B cell (primary cell): ENCODE results near the gene TMA7. TPM values are rescaled to one million over a fixed set of nuclear protein-coding genes. Genes with fewer than 3 reads are reported as not detected.
A peak's percentile ranks its signal among the peaks of the same experiment; 100 is the strongest.

Experiments used
- ATAC-seq: fragments of 200-7000 bp; cut with Tn5 transposase; one replicate; pipeline ENCODE4 v1.10.0; 2021; ENCODE audit warnings: low read depth, mild to moderate bottlenecking, moderate number of reproducible peaks, moderate library complexity
- CTCF ChIA-PET: fragments of 350-600 bp; sonication (Branson Sonifier 250); formaldehyde crosslinking; loops from one replicate; lab custom pipeline; 2021; ENCODE audit warnings: antibody characterized with exemption, inconsistent platforms; lab: Charles Lee
- POLR2A ChIA-PET: fragments of 350-600 bp; sonication (Branson Sonifier 250); formaldehyde crosslinking; loops from one replicate; lab custom pipeline; 2021; ENCODE audit warnings: antibody characterized with exemption; lab: Charles Lee
- DNase-seq: peaks from one replicate; pipeline ENCODE4 v3.0.0; 2013
- H2AFZ ChIP-seq: 2 replicates; pipeline ENCODE4 v1.6.1; 2012; ENCODE audit warnings: mild to moderate bottlenecking, low read depth, low read length; ENCODE audit not compliant: insufficient read depth, poor library complexity, severe bottlenecking
- H3K27ac ChIP-seq, 2 donors: 1 replicate in 1 of 2; 2 replicates in 1 of 2; pipeline ENCODE4 v1.5.1; 2012 to 2013; ENCODE audit warnings: low read length in 2 of 2, mild to moderate bottlenecking in 2 of 2, moderate library complexity in 1 of 2
- H3K27me3 ChIP-seq, 4 experiments: fragments of 200-600 bp in 1 of 4; sonication (generic) in 1 of 4; replicated peaks in 1 of 4; 1 replicate in 2 of 4; 2 replicates in 2 of 4; pipeline versions ENCODE4 v1.6.1 to v1.7.0; 2013 to 2016; ENCODE audit warnings: low read length in 3 of 4, mild to moderate bottlenecking in 2 of 4, mixed read lengths in 1 of 4, moderate library complexity in 1 of 4; ENCODE audit not compliant: insufficient read depth in 4 of 4, control insufficient read depth in 3 of 4; ENCODE audit errors: control extremely low read depth in 1 of 4
- H3K36me3 ChIP-seq, 2 experiments: replicated peaks in 1 of 2; 1 replicate in 1 of 2; 2 replicates in 1 of 2; pipeline versions ENCODE4 v1.6.1 to v1.7.1; 2013; ENCODE audit warnings: low read length in 1 of 2; ENCODE audit not compliant: insufficient read depth in 2 of 2, control insufficient read depth in 1 of 2; ENCODE audit errors: control extremely low read depth in 1 of 2, extremely low read depth in 1 of 2
- H3K4me1 ChIP-seq, 2 donors: fragments of 200-600 bp in 1 of 2; sonication (generic) in 1 of 2; 1 replicate in 1 of 2; 2 replicates in 1 of 2; pipeline versions ENCODE4 v1.5.1 to v1.6.1; 2013 to 2017; ENCODE audit warnings: low read length in 2 of 2; ENCODE audit not compliant: control insufficient read depth in 2 of 2, insufficient read depth in 2 of 2
- H3K4me2 ChIP-seq: replicated peaks from 2 replicates; pipeline ENCODE3; 2012; ENCODE audit warnings: mild to moderate bottlenecking, low read depth, low read length; ENCODE audit not compliant: poor library complexity, severe bottlenecking
- H3K4me3 ChIP-seq, 5 experiments: fragments of 200-600 bp in 1 of 5; sonication (generic) in 1 of 5; 1 replicate in 3 of 5; 2 replicates in 2 of 5; pipeline versions ENCODE4 v1.5.1 to v1.7.0; 2011 to 2016; ENCODE audit warnings: low read length in 4 of 5, mild to moderate bottlenecking in 4 of 5, low read depth in 2 of 5, control low read depth in 1 of 5, moderate library complexity in 1 of 5; ENCODE audit not compliant: insufficient read depth in 1 of 5; ENCODE audit errors: control extremely low read depth in 1 of 5, extremely low read depth in 1 of 5
- H3K79me2 ChIP-seq: fragments of 200-600 bp; sonication (generic); one replicate; pipeline ENCODE4 v1.6.0; 2016; ENCODE audit warnings: low read length; ENCODE audit not compliant: control insufficient read depth, insufficient read depth
- H3K9ac ChIP-seq: fragments of 200-600 bp; sonication (generic); 2 replicates; pipeline ENCODE4 v1.6.1; 2017; ENCODE audit warnings: mild to moderate bottlenecking, low read length, moderate library complexity
- H3K9me3 ChIP-seq, 3 donors: one replicate each; pipeline versions ENCODE4 v1.6.1 to v1.7.1; 2013; ENCODE audit warnings: low read length in 2 of 3; ENCODE audit not compliant: control insufficient read depth in 2 of 3, insufficient read depth in 1 of 3; ENCODE audit errors: control extremely low read depth in 1 of 3
- H4K20me1 ChIP-seq: 2 replicates; pipeline ENCODE4 v1.6.0; 2012; ENCODE audit warnings: mild to moderate bottlenecking, low read length; ENCODE audit not compliant: insufficient read depth, control insufficient read depth, poor library complexity, severe bottlenecking
- H3K27ac Mint-ChIP-seq: one replicate; pipeline ENCODE4 v1.8.0; 2021; ENCODE audit warnings: mixed read lengths
- H3K27me3 Mint-ChIP-seq: one replicate; pipeline ENCODE4 v1.8.0; 2021; ENCODE audit warnings: mixed read lengths
- H3K4me1 Mint-ChIP-seq: one replicate; pipeline ENCODE4 v1.8.0; 2021; ENCODE audit warnings: mixed read lengths
- H3K4me3 Mint-ChIP-seq: one replicate; pipeline ENCODE4 v1.8.0; 2021; ENCODE audit warnings: mixed read lengths
- H3K9me3 Mint-ChIP-seq: one replicate; pipeline ENCODE4 v1.8.0; 2022; ENCODE audit warnings: mixed read lengths; ENCODE audit not compliant: insufficient read depth
- CTCF ChIP-seq: fragments of 200-600 bp; IDR thresholded peaks from one replicate; pipeline ENCODE4 v1.8.0; 2022; ENCODE audit warnings: antibody characterized with exemption, mild to moderate bottlenecking
- EZH2 ChIP-seq: IDR thresholded peaks from 2 replicates; pipeline ENCODE4 v1.6.1; 2012; ENCODE audit warnings: borderline replicate concordance, low read depth, mild to moderate bottlenecking, moderate library complexity, low read length; ENCODE audit not compliant: insufficient read depth, poor library complexity, severe bottlenecking
- WGBS: methylation state at CpG from one replicate; pipeline ENCODE4 v1.1.5; 2013; ENCODE audit warnings: missing lambda C conversion rate; ENCODE audit not compliant: insufficient coverage; 5-methylcytosine and 5-hydroxymethylcytosine counted together
- intact Hi-C: fragments of 100-400 bp; cut with micrococcal nuclease; formaldehyde crosslinking; loops from one replicate; pipeline ENCODE4 v1.10.0; 2022
- polyA minus RNA-seq: library from RNA; depleted of rRNA, polyadenylated mRNA; stranded (reverse); fragments of >200 nt; gene quantifications from 2 replicates; pipeline ENCODE4 v1.2.3, GENCODE V29; 2012
- polyA plus RNA-seq: library from polyadenylated mRNA; depleted of rRNA; stranded (reverse); fragments of >200 nt; gene quantifications from 2 replicates; pipeline ENCODE4 v1.2.3, GENCODE V29; 2012
- total RNA-seq, 2 donors: library from RNA; stranded (reverse); fragments of 120-200 nt in 1 of 2; gene quantifications; 1 replicate in 1 of 2; 2 replicates in 1 of 2; pipeline versions ENCODE4 v1.2.3 to v1.2.4, GENCODE V29; 2013 to 2022

TMA7 gene
- 185 and 194 TPM in 2 replicates for total RNA-seq
- total RNA-seq (2013) = 386 TPM
- 169 and 191 TPM in 2 replicates for polyA plus RNA-seq
- 45.6 and 68.3 TPM in 2 replicates for polyA minus RNA-seq

GRCh38 chr3:48439820-48440589, at the start of gene TMA7, which contains the start of gene CCDC51:
Gene TMA7, plus strand, starts transcription at chr3:48440257. Its CDS starts 40 bp downstream, at chr3:48440297.
Gene CCDC51, minus strand, starts transcription at chr3:48440119. Its CDS starts 4,991 bp downstream, at chr3:48435128.
- ATAC-seq = peak; percentile 94
- Mint-ChIP-seq H3K9me3 (no peaks in the 10 kb centered on the region), H3K27ac (peak within 1 kb of the TSS; percentile 92), H3K27me3 (no peaks in the 10 kb centered on the region), H3K4me1 (peaks cover 35% of the 10 kb centered on the region), H3K4me3 (peak within 1 kb of the TSS; percentile 97)
- POLR2A ChIA-PET = interaction anchor here (0.6 to 1.9 kb wide), 10 partner anchors 10 to 1250 kb away, joined by 3 to 22 read pairs (median 3); partner anchors contain the start of genes PLXNB1 and ZNF589
- Histone ChIP-seq H3K4me3 (peak within 1 kb of the TSS; percentile 83 to 94 (median 91)), H3K9me3 (no peaks in the 10 kb centered on the region), H4K20me1 (peaks cover 12% of the 10 kb centered on the region), H3K79me2 (peaks cover 47% of the 10 kb centered on the region), H3K9ac (peak within 1 kb of the TSS; percentile 90), H3K27me3 (no peaks in the 10 kb centered on the region), H3K4me1 (peaks cover 19 to 27% of the 10 kb centered on the region in 2 donors), H2AFZ (peak within 1 kb of the TSS; percentile 90), H3K36me3 (peaks cover 0 to 30% of the 10 kb centered on the region in 2 experiments), H3K4me2 (peak within 1 kb of the TSS; percentile 89), H3K27ac (peak within 1 kb of the TSS; percentile 85)
- intact Hi-C loops = loop anchor here (1.0 to 10.0 kb wide), 4 partner anchors 33 to 253 kb away; partner anchors contain the start of genes CDC25A and NME6
- peak; percentile 98 for DNase-seq
- TF ChIP-seq CTCF (peak; percentile 37), EZH2 (no peak)
- CTCF ChIA-PET = interaction anchor here (0.5 to 13.4 kb wide), 19 partner anchors 9 to 208 kb away, joined by 3 to 330 read pairs (median 4); partner anchors contain the start of genes NME6, PFKFB4, PLXNB1 and ZNF589
- WGBS = under 1% methylated on average over 54 of the region's 54 CpGs
